Stimulated activated CD8-positive, alpha-beta memory T cell treated with anti-CD3 and anti-CD28 coated beads, Interleukin-15, amount 100 ng/mL, for 1 hour (primary cell): ENCODE data around the gene MICU2.

ENCODE experiments used
- DNase-seq: peaks from one replicate; pipeline ENCODE4 v3.0.0-alpha.2; 2020; ENCODE audit warnings: low read depth

Gene MICU2

GRCh38 chr13:21544515-21544914 is 59.5 kb downstream of the MICU2 start:
- no peak for DNase-seq

DNA sequence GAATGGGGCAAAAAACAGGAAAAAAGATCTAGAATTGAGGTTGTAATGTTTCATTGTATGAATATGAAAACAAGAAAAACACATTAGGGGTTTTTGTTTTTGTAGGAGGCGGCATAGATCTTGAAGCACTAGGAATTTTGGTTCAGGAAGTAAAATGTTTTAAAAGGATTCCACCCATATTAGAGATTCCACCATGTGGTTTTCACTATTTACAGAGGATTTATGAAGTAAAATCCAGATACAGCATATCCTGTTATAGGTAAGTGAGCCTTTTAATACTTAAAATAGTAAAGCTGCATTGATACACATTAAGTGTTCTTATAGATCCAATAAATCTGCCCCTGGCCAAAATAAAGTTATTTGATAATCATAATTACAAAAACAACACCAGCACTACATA is 61.4 kb downstream of the MICU2 start:
- no peak for DNase-seq

DNA sequence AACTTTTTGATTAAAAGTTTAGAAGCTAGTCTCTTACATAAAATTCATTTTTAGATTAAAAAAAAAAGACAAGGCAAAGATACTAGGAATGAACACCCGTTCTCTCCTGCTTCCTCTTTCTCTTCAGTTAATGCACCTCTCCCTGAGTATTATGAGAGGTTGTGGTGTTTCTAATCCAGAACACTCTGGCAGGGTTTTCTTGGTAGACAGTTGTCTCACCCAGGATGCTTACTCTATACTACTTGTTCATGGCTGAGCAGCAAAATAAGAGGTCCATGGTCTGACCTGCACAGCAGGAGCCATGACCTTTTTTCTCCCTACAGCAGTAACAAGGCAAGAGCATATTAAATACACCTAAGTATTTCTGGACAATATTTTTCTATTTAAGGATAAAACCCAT is 62.0 kb downstream of the MICU2 start:
- DNase-seq, result no peak

- no peak for DNase-seq
These were observed 62.7 kb downstream of the MICU2 start for GRCh38 chr13:21541271-21541670.

DNA sequence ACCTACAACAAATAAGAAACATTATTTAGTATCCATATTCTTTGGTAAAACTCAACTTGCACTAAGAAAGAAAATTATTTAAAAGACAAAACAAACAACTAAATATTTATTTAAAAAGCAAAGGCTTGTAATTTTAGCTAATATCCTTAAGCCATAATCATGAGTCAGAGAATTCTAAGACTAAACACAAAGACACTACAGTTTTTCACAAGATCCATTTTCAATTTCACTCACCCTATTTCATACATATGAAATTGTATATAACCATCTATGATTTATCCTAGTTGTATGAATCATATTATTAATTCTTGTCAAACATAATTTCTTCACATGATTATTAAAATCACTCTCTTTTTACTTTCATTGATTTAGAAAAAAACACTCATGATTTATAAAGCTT is 64.3 kb downstream of the MICU2 start:
- no peak for DNase-seq

DNA sequence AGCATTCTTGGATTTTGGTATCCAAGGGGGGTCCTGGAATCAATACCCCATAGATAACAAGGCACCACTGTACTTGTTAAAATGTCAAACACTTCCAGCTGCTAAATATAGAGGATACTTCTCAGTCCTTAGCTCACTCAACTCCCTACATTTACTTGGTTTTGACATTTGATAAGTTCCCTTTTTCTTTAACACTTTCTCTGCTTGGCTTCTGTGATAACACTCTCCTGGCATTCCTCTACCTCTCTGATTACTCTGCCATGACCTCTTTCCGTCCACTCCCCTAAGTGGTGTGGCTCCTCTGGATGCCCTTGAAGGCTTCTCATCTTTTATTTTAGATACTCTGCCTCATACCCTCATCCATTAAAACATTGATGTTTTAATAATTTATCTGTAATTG is 65.2 kb downstream of the MICU2 start:
- no peak for DNase-seq

GRCh38 chr13:21538280-21538679 is 65.7 kb downstream of the MICU2 start:
- no peak for DNase-seq

GRCh38 chr13:21537105-21537504 is 66.9 kb downstream of the MICU2 start:
- no peak for DNase-seq

GRCh38 chr13:21534760-21535159 is 69.2 kb downstream of the MICU2 start:
- DNase-seq, result no peak

- DNase-seq, result no peak
These were observed 72.5 kb downstream of the MICU2 start for GRCh38 chr13:21531455-21531854.

GRCh38 chr13:21530656-21531055 is 73.3 kb downstream of the MICU2 start:
- DNase-seq, result no peak

- no peak for DNase-seq
These were observed 74.7 kb downstream of the MICU2 start for GRCh38 chr13:21529146-21529893.

DNA sequence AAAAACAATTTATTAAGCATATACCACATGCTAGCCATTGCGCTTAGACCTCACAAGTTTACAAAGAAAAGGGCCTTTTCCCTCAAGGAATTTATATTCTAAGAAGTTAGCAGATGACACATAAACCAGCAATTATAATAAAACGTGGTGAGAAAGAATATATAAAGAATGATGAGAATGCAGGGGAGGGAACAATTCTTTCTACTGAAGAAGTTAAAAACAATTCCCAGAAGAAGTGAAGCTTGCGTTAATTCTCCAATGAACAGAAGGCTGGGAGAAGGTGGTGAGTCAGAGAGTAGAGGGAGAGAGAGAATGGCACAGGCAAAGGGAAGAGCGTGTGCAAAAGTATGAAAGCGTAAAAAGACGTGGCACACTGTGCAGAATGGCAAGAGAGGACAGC is 75.4 kb downstream of the MICU2 start:
- DNase-seq, result no peak

DNA sequence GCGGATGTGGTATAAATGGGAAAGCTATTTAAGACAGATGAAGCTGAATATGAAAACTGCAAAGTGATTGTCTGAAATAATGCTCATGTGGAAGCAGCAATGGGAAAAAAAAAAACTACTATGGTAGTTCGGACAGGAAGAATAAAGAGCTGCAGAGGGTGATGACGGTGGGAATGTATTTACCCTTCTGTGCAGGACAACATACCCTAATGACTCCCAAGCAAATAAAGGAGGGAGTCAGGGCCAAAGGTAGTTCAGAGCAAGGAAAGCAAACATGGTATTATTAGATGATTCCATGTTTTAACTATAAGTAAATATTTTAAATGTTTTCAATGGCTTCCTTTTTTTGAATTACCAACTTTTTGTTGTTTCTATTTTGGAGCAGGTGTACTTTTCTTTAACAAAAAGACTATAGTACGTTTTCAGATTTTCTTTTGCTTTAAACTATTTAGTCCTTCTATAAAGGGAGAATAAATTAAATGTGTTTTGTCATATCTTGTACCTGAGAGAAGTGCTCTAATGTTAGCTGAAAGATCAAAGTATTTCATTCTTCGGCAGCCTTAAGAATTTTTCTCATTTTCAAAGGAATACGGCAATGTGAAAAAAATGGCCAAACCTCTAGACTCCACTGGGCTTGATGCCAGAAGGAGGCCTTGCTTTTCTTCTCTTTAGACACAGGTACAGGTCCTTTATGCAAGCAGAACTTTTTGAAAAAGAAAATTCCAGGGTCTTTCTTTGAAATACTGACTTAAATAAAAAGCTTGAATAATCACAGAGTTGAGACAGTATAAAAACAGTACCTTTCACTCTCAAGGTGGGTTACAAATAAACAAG is 77.0 kb downstream of the MICU2 start:
- no peak for DNase-seq

- DNase-seq, result no peak
These were observed 81.1 kb downstream of the MICU2 start for GRCh38 chr13:21522847-21523246.

- no peak for DNase-seq
These were observed 81.8 kb downstream of the MICU2 start for GRCh38 chr13:21522130-21522529.

GRCh38 chr13:21518617-21519144 is 85.3 kb downstream of the MICU2 start:
- no peak for DNase-seq

DNA sequence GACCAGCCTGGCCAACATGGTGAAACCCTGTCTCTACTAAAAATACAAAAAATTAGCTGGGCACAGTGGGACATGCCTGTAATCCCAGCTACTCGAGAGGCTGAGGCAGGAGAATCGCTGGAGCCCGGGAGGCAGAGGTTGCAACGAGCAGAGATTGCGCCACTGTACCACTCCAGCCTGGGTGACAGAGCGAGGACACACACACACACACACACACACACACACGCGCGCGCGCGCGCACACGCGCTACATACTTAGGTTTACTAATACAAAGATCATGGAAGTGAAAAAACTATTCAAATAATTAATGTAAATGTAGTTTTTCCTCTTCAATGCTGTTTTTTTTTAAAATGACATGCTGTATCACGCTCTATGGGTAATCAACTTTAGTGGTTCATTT is 86.4 kb downstream of the MICU2 start:
- no peak for DNase-seq

DNA sequence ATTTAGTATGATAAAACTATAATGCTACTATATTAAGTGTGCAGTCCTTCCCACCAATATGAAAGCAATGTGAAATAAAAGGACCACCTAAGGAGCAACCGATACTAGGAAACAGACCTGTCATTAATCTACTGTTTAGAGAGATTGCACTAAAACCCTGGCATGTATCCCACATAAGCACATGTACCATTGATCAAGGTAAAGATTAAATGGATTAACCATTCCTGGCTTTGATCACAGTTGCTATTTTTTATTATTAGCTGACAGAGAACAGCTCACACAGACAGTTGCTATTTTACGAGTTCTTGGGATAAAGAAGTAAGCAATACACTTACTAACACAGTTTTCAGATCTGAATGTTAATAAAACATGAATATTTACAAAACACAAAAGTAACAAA is 87.2 kb downstream of the MICU2 start:
- DNase-seq, result no peak

DNA sequence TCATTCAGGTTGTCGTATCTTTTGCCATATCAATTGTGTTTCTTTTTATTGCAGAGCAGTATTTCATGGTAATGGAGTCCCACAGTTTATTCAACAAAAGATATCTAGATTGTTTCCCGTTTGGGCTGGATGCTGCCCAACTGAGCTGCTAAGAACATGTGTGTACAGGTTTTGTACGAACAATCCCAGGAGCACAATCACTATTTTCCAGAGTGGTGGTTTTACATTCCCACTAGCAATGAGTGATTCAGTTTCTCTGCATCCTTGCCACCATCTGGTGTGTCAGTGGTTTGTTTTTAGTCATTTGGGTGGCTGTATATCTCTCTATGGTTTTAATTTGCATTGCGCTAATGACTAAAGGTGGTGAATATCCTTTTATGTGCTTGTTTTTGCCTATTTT is 92.1 kb downstream of the MICU2 start:
- DNase-seq, result no peak

DNA sequence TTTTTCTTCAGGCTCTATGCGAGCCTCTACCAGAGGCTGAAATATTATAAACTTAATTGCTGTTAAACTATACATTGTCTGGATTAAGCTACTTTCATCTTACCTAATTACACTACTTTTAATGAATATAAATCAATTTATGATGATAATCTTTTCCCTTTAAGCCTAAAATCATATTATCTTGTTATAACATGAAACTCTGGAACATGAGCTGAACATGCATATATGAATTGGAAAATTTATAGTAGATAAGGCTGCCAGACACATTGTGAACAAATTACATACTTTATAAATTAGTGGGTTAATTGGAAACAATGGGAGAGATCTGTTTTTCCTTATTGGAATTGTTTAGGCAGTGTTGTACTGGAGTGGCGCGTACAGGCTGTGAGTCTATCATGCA is 99.6 kb downstream of the MICU2 start:
- DNase-seq, result no peak

GRCh38 chr13:21501686-21502085 is 102.3 kb downstream of the MICU2 start:
- DNase-seq, result no peak

- no peak for DNase-seq
These were observed 117.6 kb downstream of the MICU2 start for GRCh38 chr13:21486322-21486721.
